ENCODE measurements around the gene UTP20.

The UTP20 gene

DNA sequence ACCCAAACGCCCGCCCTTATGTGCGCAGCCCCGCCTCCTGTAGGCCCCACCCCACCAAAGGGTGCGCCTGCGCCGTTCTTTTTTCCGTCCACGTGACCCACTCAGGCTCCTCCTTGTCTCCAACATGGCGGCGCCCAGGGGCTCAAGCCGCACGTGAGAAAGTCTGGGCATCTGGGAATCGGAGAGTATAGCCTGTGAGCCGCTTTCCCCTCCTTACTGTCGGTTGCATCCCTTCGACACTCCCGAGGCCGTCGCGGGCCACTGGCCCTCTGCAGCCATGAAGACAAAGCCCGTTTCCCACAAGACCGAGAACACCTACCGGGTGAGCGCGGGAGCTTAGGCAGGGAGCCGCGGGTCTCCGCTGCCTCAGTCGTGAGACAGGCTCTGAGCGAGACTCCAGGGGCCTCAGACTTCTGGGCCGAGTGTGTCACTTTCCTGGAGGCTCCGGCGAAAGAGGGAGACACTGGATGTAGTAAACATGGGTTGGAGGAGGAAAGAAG, at the start of gene UTP20:
UTP20 (plus strand) TSS at position 100 of the 500 bp plus-strand sequence; CDS start at position 278, 178 bp downstream.
- TF ChIP-seq, protein P1, sequence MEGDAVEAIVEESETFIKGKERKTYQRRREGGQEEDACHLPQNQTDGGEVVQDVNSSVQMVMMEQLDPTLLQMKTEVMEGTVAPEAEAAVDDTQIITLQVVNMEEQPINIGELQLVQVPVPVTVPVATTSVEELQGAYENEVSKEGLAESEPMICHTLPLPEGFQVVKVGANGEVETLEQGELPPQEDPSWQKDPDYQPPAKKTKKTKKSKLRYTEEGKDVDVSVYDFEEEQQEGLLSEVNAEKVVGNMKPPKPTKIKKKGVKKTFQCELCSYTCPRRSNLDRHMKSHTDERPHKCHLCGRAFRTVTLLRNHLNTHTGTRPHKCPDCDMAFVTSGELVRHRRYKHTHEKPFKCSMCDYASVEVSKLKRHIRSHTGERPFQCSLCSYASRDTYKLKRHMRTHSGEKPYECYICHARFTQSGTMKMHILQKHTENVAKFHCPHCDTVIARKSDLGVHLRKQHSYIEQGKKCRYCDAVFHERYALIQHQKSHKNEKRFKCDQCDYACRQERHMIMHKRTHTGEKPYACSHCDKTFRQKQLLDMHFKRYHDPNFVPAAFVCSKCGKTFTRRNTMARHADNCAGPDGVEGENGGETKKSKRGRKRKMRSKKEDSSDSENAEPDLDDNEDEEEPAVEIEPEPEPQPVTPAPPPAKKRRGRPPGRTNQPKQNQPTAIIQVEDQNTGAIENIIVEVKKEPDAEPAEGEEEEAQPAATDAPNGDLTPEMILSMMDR (IDR thresholded peaks at IDR 0.05), result no peak

DNA sequence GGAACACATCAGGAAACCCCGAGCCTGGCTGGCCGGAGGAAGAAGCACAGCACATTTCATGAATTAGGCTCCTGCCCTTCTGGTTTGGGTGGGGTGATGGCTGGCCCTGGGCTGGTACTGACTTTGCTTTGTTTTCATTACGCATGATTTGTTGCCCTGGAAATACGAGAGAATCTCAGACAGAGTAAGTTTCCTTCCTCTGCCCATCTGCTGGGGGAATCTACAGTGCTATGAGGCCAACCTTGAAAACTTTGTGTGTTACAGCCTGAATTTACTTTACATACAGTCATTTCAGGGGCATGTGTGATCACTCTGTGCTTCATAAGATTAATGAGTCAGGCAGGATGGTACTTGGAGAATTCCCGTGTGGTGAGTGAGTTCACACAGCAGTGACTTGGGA, 49.4 kb upstream of the UTP20 start:
- TF ChIP-seq, protein P1 (IDR thresholded peaks at IDR 0.05), result no peak

DNA sequence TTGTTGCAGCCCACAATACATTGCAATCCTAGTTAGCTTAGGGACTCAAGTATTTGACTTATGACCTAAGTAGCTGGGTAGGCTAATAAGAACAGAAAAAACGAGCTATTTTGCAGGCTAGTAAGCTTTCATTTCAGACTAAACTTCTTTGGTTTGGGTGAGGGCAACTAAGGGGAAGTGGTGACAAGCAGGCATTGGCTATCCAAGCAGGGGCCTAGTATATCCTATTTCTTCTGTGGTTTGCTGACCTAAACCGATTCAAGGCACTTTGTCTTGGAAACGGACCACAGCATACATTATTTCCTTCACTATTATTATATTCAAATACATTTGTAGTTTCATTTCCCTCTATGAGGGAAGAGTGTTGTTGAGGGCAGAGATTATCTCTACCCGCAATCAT, 48.3 kb upstream of the UTP20 start:
- TF ChIP-seq, protein P1 (IDR thresholded peaks at IDR 0.05), result no peak

DNA sequence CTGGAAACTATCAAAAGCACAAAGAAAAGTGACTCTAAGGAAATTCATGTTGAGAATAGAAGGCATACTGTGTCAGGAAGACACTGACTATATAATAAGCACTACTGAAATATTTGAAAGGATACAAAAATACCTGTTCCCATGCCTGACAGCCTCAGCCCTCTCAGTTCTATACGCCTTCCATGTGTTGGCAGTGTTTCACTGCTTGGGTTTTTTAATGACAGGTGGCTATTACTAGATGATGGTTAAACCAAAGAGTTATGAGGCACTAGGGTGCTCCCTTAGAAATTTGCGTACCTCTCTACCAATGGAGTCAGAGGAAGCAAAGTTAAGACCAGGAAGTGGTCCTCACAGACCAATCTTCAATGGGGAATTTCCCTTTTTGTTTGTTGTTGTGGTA, 44.2 kb upstream of the UTP20 start:
- TF ChIP-seq, protein P1 (IDR thresholded peaks at IDR 0.05), result no peak

DNA sequence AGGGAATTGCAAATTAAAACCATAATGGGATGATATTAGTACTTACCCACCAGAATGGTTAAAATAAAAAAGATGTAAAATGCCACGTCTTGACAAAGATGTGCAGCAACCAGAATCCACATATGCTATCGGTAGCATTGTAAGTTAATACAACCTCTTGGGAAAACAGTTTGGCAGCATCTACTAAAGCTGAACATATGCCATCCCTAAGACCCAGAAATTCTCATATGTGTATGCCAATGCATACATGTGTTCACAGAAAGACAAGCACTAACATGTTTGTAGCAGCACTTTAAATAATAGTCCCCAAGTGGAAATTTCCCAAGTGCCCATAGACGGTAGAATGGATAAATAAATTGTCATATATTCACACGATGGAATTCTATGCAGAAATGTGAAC, 41.6 kb upstream of the UTP20 start:
- TF ChIP-seq, protein P1 (IDR thresholded peaks at IDR 0.05), result no peak

DNA sequence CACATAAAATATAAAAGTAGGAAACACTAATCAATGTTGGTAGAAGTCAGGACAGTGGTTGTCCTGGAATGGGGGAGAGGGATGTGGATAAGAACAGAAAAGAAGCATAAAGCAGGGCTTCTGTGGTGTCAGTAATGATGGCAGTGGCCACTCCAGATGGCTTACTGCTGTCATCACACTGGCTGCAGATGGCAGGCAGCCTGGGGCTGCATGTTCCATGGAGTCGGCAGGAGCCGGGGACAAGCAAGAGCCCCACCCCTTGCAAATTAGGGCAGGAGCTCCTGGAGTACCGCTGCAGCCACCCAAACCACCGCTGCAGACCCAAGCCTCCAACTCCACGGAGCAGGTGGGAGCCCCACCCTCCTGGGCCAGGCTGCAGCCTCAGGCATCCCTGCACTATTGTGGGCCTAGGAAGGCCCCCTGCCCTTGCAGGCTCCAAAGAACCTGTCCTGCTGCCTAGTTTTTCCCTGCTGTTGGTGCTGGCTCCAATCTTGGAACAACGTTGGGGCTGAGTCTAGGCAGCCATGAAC, 41.0 kb upstream of the UTP20 start:
- TF ChIP-seq, protein P1 (IDR thresholded peaks at IDR 0.05), result no peak

DNA sequence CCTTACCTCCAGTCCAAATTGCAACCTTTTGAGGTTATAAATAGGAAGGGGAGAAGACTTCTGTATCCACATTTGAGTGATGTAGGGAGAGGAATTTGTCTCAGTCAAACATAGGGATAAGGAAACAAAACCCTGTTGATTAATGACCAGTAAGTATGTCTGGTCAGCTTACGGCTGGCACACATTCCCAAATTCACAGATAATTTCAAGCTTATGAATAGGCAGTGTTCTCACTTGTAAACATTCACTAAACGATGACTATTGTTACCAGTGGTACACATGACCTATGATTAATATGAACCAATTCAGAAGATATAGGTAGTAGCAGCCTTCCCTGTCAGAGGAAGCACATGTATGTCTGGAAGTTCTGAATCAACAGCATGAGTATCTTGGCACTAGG, 36.8 kb upstream of the UTP20 start:
- TF ChIP-seq, protein P1 (IDR thresholded peaks at IDR 0.05), result no peak

DNA sequence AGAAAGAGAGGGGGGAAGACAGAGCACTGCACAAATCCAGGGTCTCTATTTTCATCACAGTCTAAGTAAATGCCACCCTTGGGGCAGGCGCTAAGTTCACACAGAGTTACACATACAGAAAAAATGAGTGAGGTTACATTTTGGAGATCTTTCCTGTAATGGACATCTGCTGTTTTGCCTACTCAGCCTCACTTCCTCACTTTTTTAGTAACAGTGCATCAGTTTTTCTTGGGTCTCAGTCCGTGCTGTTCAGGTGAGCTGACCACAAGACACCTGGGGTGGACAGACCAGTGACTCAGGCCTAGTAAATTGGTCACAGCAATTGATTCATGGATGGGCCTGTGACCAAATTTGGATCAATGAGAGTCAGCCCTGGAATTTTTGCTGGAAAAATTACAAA, 36.3 kb upstream of the UTP20 start:
- TF ChIP-seq, protein P1 (IDR thresholded peaks at IDR 0.05), result no peak

Data from LNCAP (cell line).